ENCODE data around the gene SYNGR1. TPM values are rescaled to one million over a fixed set of nuclear protein-coding genes. Genes with fewer than 3 reads are reported as not detected.

Gene SYNGR1
- total and polyA plus RNA-seq, 2 donors (not counting 1 experiment from before 2014, with no cell fraction given): 13.0 to 13.5 TPM

- no peak overlapping the region for H3K4me2 ChIP-seq (ENCODE audit: extremely low read depth, insufficient read depth, low read length)
These were observed 82.0 kb downstream of the SYNGR1 start for GRCh38 chr22:39431821-39432251.

GRCh38 chr22:39432361-39432811, 82.6 kb downstream of the SYNGR1 start:
- H3K27ac ChIP-seq (ENCODE audit: insufficient read depth, low read length): peak overlapping the region; percentile 56

More at GRCh38 chr22:39431821-39432251, 82.0 kb downstream of the SYNGR1 start:
- no peaks in the 10 kb centered on the region for H3K79me2 ChIP-seq (ENCODE audit: control insufficient read depth, insufficient read depth, low read length)
- H4K20me1 ChIP-seq (ENCODE audit: control insufficient read depth, extremely low read depth, insufficient read depth, low read length): no peaks in the 10 kb centered on the region
- peak overlapping the region; percentile 56 for H3K27ac ChIP-seq (ENCODE audit: insufficient read depth, low read length)
- peak; percentile 24 to 36 for DNase-seq (ENCODE audit: low read depth in 2 of 2)
- no peaks in the 10 kb centered on the region for H3K9me3 ChIP-seq (ENCODE audit: control insufficient read depth, insufficient read depth, low read depth, low read length)
- H3K36me3 ChIP-seq (ENCODE audit: control insufficient read depth, insufficient read depth, low read length): peaks cover 5% of the 10 kb centered on the region
- H3K9ac ChIP-seq (ENCODE audit: insufficient read depth, low read length): peak overlapping the region; percentile 16
- H3K27me3 ChIP-seq (ENCODE audit: control insufficient read depth, insufficient read depth, low read length): no peaks in the 10 kb centered on the region
- no peak overlapping the region for H2AFZ ChIP-seq (ENCODE audit: low read length)
- peaks cover 10% of the 10 kb centered on the region for H3K4me1 ChIP-seq (ENCODE audit: control insufficient read depth, extremely low read depth, insufficient read depth, low read length)
- H3K4me3 ChIP-seq (replicated peaks in 1 of 4; ENCODE audit: control extremely low read depth in 1 of 4, insufficient read depth in 1 of 4, low read depth in 3 of 4, low read length in 4 of 4): no peak overlapping the region
- TF ChIP-seq, protein P1, sequence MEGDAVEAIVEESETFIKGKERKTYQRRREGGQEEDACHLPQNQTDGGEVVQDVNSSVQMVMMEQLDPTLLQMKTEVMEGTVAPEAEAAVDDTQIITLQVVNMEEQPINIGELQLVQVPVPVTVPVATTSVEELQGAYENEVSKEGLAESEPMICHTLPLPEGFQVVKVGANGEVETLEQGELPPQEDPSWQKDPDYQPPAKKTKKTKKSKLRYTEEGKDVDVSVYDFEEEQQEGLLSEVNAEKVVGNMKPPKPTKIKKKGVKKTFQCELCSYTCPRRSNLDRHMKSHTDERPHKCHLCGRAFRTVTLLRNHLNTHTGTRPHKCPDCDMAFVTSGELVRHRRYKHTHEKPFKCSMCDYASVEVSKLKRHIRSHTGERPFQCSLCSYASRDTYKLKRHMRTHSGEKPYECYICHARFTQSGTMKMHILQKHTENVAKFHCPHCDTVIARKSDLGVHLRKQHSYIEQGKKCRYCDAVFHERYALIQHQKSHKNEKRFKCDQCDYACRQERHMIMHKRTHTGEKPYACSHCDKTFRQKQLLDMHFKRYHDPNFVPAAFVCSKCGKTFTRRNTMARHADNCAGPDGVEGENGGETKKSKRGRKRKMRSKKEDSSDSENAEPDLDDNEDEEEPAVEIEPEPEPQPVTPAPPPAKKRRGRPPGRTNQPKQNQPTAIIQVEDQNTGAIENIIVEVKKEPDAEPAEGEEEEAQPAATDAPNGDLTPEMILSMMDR (conservative IDR thresholded peaks at IDR 0.05 in 1 of 2, IDR thresholded peaks at IDR 0.05 in 1 of 2; ENCODE audit: low read depth in 1 of 2, low read length in 2 of 2): no peak
- TF ChIP-seq EZH2 (IDR thresholded peaks at IDR 0.05; ENCODE audit: low read length, missing control alignments): no peak

DNA sequence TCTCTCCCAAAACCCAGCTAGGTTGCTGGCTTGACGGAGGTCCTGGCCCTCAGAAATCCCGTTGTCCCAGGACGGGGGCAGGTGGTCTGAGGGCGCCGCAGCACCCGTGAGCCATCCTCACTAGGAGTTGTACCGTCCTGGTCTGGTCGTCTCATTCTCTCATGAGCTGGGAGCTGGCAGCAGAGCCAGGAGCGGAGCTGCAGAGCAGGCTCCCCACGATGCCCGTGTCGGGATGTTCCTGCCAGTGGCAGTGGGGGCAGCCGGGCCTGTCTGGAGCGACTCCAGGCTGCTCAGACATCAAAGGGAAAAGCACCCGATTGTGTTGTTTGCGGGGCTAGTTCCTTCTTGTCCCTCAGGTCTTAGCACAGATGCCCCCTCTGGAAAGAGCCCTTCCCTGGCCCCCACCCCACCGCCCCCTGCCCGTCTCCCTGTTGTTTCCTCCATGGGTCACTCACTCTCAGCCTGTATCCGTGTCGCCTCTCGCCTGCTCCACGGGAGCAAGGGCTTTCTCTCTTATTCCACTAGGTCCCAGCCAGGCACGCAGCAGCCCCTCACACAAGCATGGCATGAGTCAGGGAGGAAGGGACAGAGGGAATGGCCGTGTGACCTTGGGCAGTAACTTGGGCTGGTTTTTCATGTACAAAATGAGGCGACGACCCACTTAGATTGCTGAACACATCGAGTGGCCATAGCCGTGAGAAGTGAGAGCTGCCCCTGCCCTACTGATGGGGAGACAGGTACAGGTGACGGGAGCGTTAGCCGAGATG, 83.9 kb downstream of the SYNGR1 start:
- H3K4me3 ChIP-seq (replicated peaks in 1 of 4; ENCODE audit: control extremely low read depth in 1 of 4, insufficient read depth in 1 of 4, low read depth in 3 of 4, low read length in 4 of 4): no peak overlapping the region
- no peak overlapping the region for H3K4me2 ChIP-seq (ENCODE audit: extremely low read depth, insufficient read depth, low read length)
- no peaks in the 10 kb centered on the region for H4K20me1 ChIP-seq (ENCODE audit: control insufficient read depth, extremely low read depth, insufficient read depth, low read length)
- no peak overlapping the region for H3K9ac ChIP-seq (ENCODE audit: insufficient read depth, low read length)
- H3K27ac ChIP-seq (ENCODE audit: insufficient read depth, low read length): no peak overlapping the region
- peaks cover 14% of the 10 kb centered on the region for H3K4me1 ChIP-seq (ENCODE audit: control insufficient read depth, extremely low read depth, insufficient read depth, low read length)
- no peak overlapping the region for H2AFZ ChIP-seq (ENCODE audit: low read length)
- no peaks in the 10 kb centered on the region for H3K79me2 ChIP-seq (ENCODE audit: control insufficient read depth, insufficient read depth, low read length)
- no peaks in the 10 kb centered on the region for H3K9me3 ChIP-seq (ENCODE audit: control insufficient read depth, insufficient read depth, low read depth, low read length)
- TF ChIP-seq, protein P1 (conservative IDR thresholded peaks at IDR 0.05 in 1 of 2, IDR thresholded peaks at IDR 0.05 in 1 of 2; ENCODE audit: low read depth in 1 of 2, low read length in 2 of 2): no peak
- TF ChIP-seq EZH2 (IDR thresholded peaks at IDR 0.05; ENCODE audit: low read length, missing control alignments): no peak
- DNase-seq (ENCODE audit: low read depth in 2 of 2): no peak
- no peaks in the 10 kb centered on the region for H3K27me3 ChIP-seq (ENCODE audit: control insufficient read depth, insufficient read depth, low read length)
- H3K36me3 ChIP-seq (ENCODE audit: control insufficient read depth, insufficient read depth, low read length): peaks cover 5% of the 10 kb centered on the region

More at GRCh38 chr22:39432361-39432811, 82.6 kb downstream of the SYNGR1 start:
- DNase-seq (ENCODE audit: low read depth in 2 of 2): no peak
- no peak overlapping the region for H2AFZ ChIP-seq (ENCODE audit: low read length)
- H3K79me2 ChIP-seq (ENCODE audit: control insufficient read depth, insufficient read depth, low read length): no peaks in the 10 kb centered on the region
- no peak overlapping the region for H3K4me3 ChIP-seq (replicated peaks in 1 of 4; ENCODE audit: control extremely low read depth in 1 of 4, insufficient read depth in 1 of 4, low read depth in 3 of 4, low read length in 4 of 4)
- H3K9me3 ChIP-seq (ENCODE audit: control insufficient read depth, insufficient read depth, low read depth, low read length): no peaks in the 10 kb centered on the region
- TF ChIP-seq, protein P1 (conservative IDR thresholded peaks at IDR 0.05 in 1 of 2, IDR thresholded peaks at IDR 0.05 in 1 of 2; ENCODE audit: low read depth in 1 of 2, low read length in 2 of 2): no peak
- peaks cover 5% of the 10 kb centered on the region for H3K36me3 ChIP-seq (ENCODE audit: control insufficient read depth, insufficient read depth, low read length)
- H3K27me3 ChIP-seq (ENCODE audit: control insufficient read depth, insufficient read depth, low read length): no peaks in the 10 kb centered on the region
- H3K9ac ChIP-seq (ENCODE audit: insufficient read depth, low read length): no peak overlapping the region
- no peak overlapping the region for H3K4me2 ChIP-seq (ENCODE audit: extremely low read depth, insufficient read depth, low read length)
- peaks cover 10% of the 10 kb centered on the region for H3K4me1 ChIP-seq (ENCODE audit: control insufficient read depth, extremely low read depth, insufficient read depth, low read length)
- no peaks in the 10 kb centered on the region for H4K20me1 ChIP-seq (ENCODE audit: control insufficient read depth, extremely low read depth, insufficient read depth, low read length)
